Mammary epithelial cell (primary cell): ENCODE results near the gene ACER3.

ENCODE experiments used
- CTCF ChIP-seq, 2 donors: IDR thresholded peaks in 1 of 2; conservative IDR thresholded peaks in 1 of 2; 2 replicates each; pipeline ENCODE4 v1.5.1; 2011 to 2012; ENCODE audit warnings: inconsistent platforms in 2 of 2, low read length in 2 of 2, mild to moderate bottlenecking in 2 of 2, control low read depth in 1 of 2, low read depth in 1 of 2; ENCODE audit not compliant: insufficient read depth in 1 of 2; ENCODE audit errors: extremely low read depth in 1 of 2
- EZH2 ChIP-seq: IDR thresholded peaks from 2 replicates; pipeline ENCODE4 v1.6.1; 2012; ENCODE audit warnings: low read length, inconsistent platforms, borderline replicate concordance

DNA sequence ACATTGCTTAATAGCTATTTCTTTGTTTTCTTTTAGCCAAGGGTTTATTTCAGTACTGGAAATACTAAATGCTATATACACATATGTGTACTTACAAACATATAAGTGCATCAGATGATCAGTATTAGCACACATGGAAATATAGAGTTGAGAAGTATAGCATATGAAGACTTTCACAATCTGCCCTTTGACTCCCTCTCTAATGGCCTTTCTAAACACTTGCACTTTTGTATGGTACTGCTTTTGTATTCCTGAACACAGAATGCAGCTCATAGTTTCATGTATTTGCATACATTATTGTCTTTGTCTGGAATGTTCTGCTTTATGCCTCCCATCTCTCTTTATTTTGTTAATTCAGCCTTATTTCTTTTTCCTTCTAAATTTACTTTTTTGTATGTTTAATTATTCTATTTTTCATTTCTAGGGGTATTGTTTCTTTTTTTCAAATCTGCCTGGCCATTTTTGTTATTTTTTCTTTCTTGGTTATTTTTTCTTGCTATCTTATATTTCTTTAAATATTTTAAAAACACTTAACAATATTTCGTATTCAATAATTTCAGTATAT lies 28.8 kb downstream of the ACER3 start:
- TF ChIP-seq CTCF (conservative IDR thresholded peaks at IDR 0.05 in 1 of 2, IDR thresholded peaks at IDR 0.05 in 1 of 2; ENCODE audit: extremely low read depth in 1 of 2, insufficient read depth in 1 of 2, low read depth in 1 of 2, low read length in 2 of 2) (no peak), EZH2 (no peak)
